Upper lobe of left lung (tissue), 6 donors: ENCODE data around the gene KNOP1. TPM values are rescaled to one million over a fixed set of nuclear protein-coding genes. Genes with fewer than 3 reads are reported as not detected.
"Not testable (repeated sequence)": the region's sequence is repeated elsewhere in the genome, so short reads cannot be mapped to it uniquely, and the experiment has no call there.

Experiments used
- ATAC-seq, 2 donors: fragments of 200-7000 bp; cut with Tn5 transposase; one replicate each; pipeline ENCODE4 v1.9.1; 2022; ENCODE audit warnings: mild to moderate bottlenecking in 2 of 2, moderate library complexity in 2 of 2; ENCODE audit not compliant: low FRiP score in 2 of 2
- DNase-seq, 2 donors: peaks; one replicate each; pipeline ENCODE4 v3.0.0-alpha.2; 2019 to 2020
- H3K27ac ChIP-seq, 4 donors: fragments of 200-600 bp; sonication (generic); one replicate each; pipeline ENCODE4 v1.5.1; 2016 to 2019
- H3K27me3 ChIP-seq, 4 donors: fragments of 200-600 bp; sonication (generic); one replicate each; pipeline ENCODE4 v1.5.1; 2017 to 2019
- H3K36me3 ChIP-seq, 4 donors: fragments of 200-600 bp; sonication (generic); one replicate each; pipeline ENCODE4 v1.5.1; 2016 to 2019
- H3K4me1 ChIP-seq, 4 donors: fragments of 200-600 bp; sonication (generic); one replicate each; pipeline ENCODE4 v1.5.1; 2018 to 2019
- H3K4me3 ChIP-seq, 4 donors: fragments of 200-600 bp; sonication (generic); one replicate each; pipeline ENCODE4 v1.5.1; 2017 to 2019; ENCODE audit warnings: mild to moderate bottlenecking in 2 of 4, moderate library complexity in 1 of 4
- H3K9me3 ChIP-seq, 4 donors: fragments of 200-600 bp; sonication (generic); one replicate each; pipeline ENCODE4 v1.5.1; 2018 to 2019
- CTCF ChIP-seq, 6 experiments: fragments of 450-650 bp in 4 of 6; fragments of 200-600 bp in 2 of 6; sonication (generic) in 2 of 6; IDR thresholded peaks; one replicate each; pipeline ENCODE4 v1.5.1; 2016 to 2019; ENCODE audit warnings: antibody characterized with exemption in 6 of 6
- EP300 ChIP-seq, 4 donors: sonication (generic); formaldehyde crosslinking; IDR thresholded peaks; one replicate each; pipeline ENCODE4 v1.5.1; 2017; ENCODE audit warnings: antibody characterized with exemption in 4 of 4, control low read depth in 2 of 4
- POLR2A ChIP-seq, 4 donors: fragments of 450-650 bp; IDR thresholded peaks; one replicate each; pipeline ENCODE4 v1.5.1; 2016 to 2017; ENCODE audit warnings: antibody characterized with exemption in 4 of 4, mild to moderate bottlenecking in 2 of 4
- POLR2AphosphoS5 ChIP-seq, 2 donors: sonication (generic); formaldehyde crosslinking; IDR thresholded peaks; one replicate each; pipeline ENCODE4 v1.5.1; 2017; ENCODE audit warnings: antibody characterized with exemption in 2 of 2
- WGBS, 2 donors: methylation state at CpG; one replicate each; pipeline ENCODE4 v1.1.5; 2017 to 2018; 5-methylcytosine and 5-hydroxymethylcytosine counted together
- total RNA-seq, 6 donors: library from RNA; depleted of rRNA in 4 of 6; stranded (reverse); fragments of >200 nt in 4 of 6; gene quantifications; one replicate each; pipeline versions ENCODE4 v1.1.0 to v1.2.1, GENCODE V29; 2016 to 2021
- donor health status: DM: no; HTN: no; CAD: no; lungs with moderate emphysema.
- donor health status: DM: no; HTN: yes; CAD: no; lungs with severe emphysema.

Gene KNOP1
- total RNA-seq, 6 donors from 2014 or later, result 4.4 to 23.3 (median 12.1) TPM

GRCh38 chr16:19678804-19679203 lies 39.2 kb downstream of the KNOP1 start:
- DNase-seq (no peak), ATAC-seq (no peak)
- Histone ChIP-seq H3K4me3 (no peak overlapping the region), H3K36me3 (peaks cover 0 to 53% (median 24%) of the 10 kb centered on the region in 4 donors), H3K27me3 (no peaks in the 10 kb centered on the region), H3K9me3 (no peaks in the 10 kb centered on the region), H3K27ac (no peak overlapping the region), H3K4me1 (no peaks in the 10 kb centered on the region)
- TF ChIP-seq POLR2AphosphoS5 (IDR thresholded peaks at IDR 0.05) (no peak), POLR2A (IDR thresholded peaks at IDR 0.05) (no peak), EP300 (IDR thresholded peaks at IDR 0.05) (no peak), CTCF (IDR thresholded peaks at IDR 0.05) (no peak)
- WGBS, 2 donors, result 85 to 89% methylated on average over 7 of the region's 7 CpGs

GRCh38 chr16:19677402-19677801 lies 40.6 kb downstream of the KNOP1 start:
- WGBS, 2 donors, result 87 to 95% methylated on average over 7 of the region's 7 CpGs
- DNase-seq (no peak), ATAC-seq (no peak)
- H3K4me3 ChIP-seq, result no peak overlapping the region
- no peaks in the 10 kb centered on the region for H3K9me3 ChIP-seq
- TF ChIP-seq POLR2A (IDR thresholded peaks at IDR 0.05) (no peak), CTCF (IDR thresholded peaks at IDR 0.05) (no peak), POLR2AphosphoS5 (IDR thresholded peaks at IDR 0.05) (no peak)
- no peaks in the 10 kb centered on the region for H3K4me1 ChIP-seq
- H3K27me3 ChIP-seq, result no peaks in the 10 kb centered on the region
- peaks cover 0 to 39% (median 11%) of the 10 kb centered on the region in 4 donors for H3K36me3 ChIP-seq
- H3K27ac ChIP-seq, result no peak overlapping the region

- H3K4me3 ChIP-seq, result no peak overlapping the region
- TF ChIP-seq POLR2A (IDR thresholded peaks at IDR 0.05), result no peak
- TF ChIP-seq CTCF (IDR thresholded peaks at IDR 0.05), result no peak
- TF ChIP-seq POLR2AphosphoS5 (IDR thresholded peaks at IDR 0.05), result no peak
- TF ChIP-seq EP300 (IDR thresholded peaks at IDR 0.05), result no peak
- 95 to 97% methylated on average over 5 of the region's 5 CpGs for WGBS, 2 donors
- peaks cover 0 to 52% (median 25%) of the 10 kb centered on the region in 4 donors for H3K36me3 ChIP-seq
- H3K27me3 ChIP-seq, result no peaks in the 10 kb centered on the region
- no peaks in the 10 kb centered on the region for H3K4me1 ChIP-seq
- no peaks in the 10 kb centered on the region for H3K9me3 ChIP-seq
- DNase-seq, result no peak
- no peak for ATAC-seq
- no peak overlapping the region for H3K27ac ChIP-seq
Observed at GRCh38 chr16:19674485-19674884, 43.5 kb downstream of the KNOP1 start.

GRCh38 chr16:19672378-19672777 lies 45.6 kb downstream of the KNOP1 start:
- TF ChIP-seq POLR2A (IDR thresholded peaks at IDR 0.05) (no peak), POLR2AphosphoS5 (IDR thresholded peaks at IDR 0.05) (no peak), CTCF (IDR thresholded peaks at IDR 0.05) (no peak), EP300 (IDR thresholded peaks at IDR 0.05) (no peak)

GRCh38 chr16:19666477-19666876 lies 51.5 kb downstream of the KNOP1 start:
- peaks cover 0 to 37% (median 24%) of the 10 kb centered on the region in 4 donors for H3K36me3 ChIP-seq
- DNase-seq (no peak), ATAC-seq (no peak)
- H3K9me3 ChIP-seq, result no peaks in the 10 kb centered on the region
- no peak for TF ChIP-seq POLR2A (IDR thresholded peaks at IDR 0.05)
- no peak for TF ChIP-seq POLR2AphosphoS5 (IDR thresholded peaks at IDR 0.05)
- TF ChIP-seq EP300 (IDR thresholded peaks at IDR 0.05), result no peak
- no peak for TF ChIP-seq CTCF (IDR thresholded peaks at IDR 0.05)
- 52 to 68% methylated on average over 3 of the region's 3 CpGs for WGBS, 2 donors
- H3K27ac ChIP-seq, result no peak overlapping the region
- no peaks in the 10 kb centered on the region for H3K27me3 ChIP-seq
- no peak overlapping the region for H3K4me3 ChIP-seq
- no peaks in the 10 kb centered on the region for H3K4me1 ChIP-seq

More at GRCh38 chr16:19672378-19672777, 45.6 kb downstream of the KNOP1 start:
- Histone ChIP-seq H3K4me1 (no peaks in the 10 kb centered on the region), H3K9me3 (no peaks in the 10 kb centered on the region), H3K27ac (no peak overlapping the region), H3K36me3 (peaks cover 0 to 63% (median 32%) of the 10 kb centered on the region in 4 donors), H3K27me3 (no peaks in the 10 kb centered on the region), H3K4me3 (no peak overlapping the region)
- ATAC-seq (no peak), DNase-seq (no peak)
- whole genome bisulfite sequencing, 2 donors, result 96 to 97% methylated on average over 4 of the region's 4 CpGs

GRCh38 chr16:19665313-19665712 lies 52.7 kb downstream of the KNOP1 start:
- 89 to 98% methylated on average over 3 of the region's 3 CpGs for WGBS, 2 donors
- not testable (repeated sequence) for H3K4me1 ChIP-seq, H3K27ac ChIP-seq, H3K9me3 ChIP-seq, ATAC-seq, DNase-seq, H3K4me3 ChIP-seq, H3K27me3 ChIP-seq
- H3K36me3 ChIP-seq, result peaks cover 0 to 31% (median 18%) of the 10 kb centered on the region in 4 donors
